H1 (cell line): ENCODE data around the gene MEF2C. TPM values are rescaled to one million over a fixed set of nuclear protein-coding genes. Genes with fewer than 3 reads are reported as not detected.

Source experiments
- CTCF ChIA-PET: fragments of 300-600 bp; sonication (Branson Sonifier 250); formaldehyde crosslinking; loops from one replicate; lab custom pipeline; 2021; ENCODE audit not compliant: partially characterized antibody; lab: Charles Lee
- POLR2A ChIA-PET: fragments of 300-600 bp; sonication (Branson Sonifier 250); formaldehyde crosslinking; loops from one replicate; lab custom pipeline; 2021; ENCODE audit warnings: inconsistent platforms; ENCODE audit not compliant: partially characterized antibody; lab: Charles Lee
- DNase-seq, 2 experiments: peaks; one replicate each; pipeline versions ENCODE4 v3.0.0 to v3.0.0-alpha.2; 2010 to 2022; ENCODE audit warnings: low spot score in 2 of 2, low read depth in 1 of 2, mixed read lengths in 1 of 2
- FAIRE-seq: peaks from 2 replicates; lab custom pipeline; 2011; peaks lifted over from hg19 to GRCh38; lab: Jason Lieb, UNC
- H2AFZ ChIP-seq: 2 replicates; pipeline ENCODE4 v1.8.1; 2012; ENCODE audit warnings: low read length, inconsistent platforms
- H2AK5ac ChIP-seq: 2 replicates; pipeline ENCODE4 v1.6.1; 2013; ENCODE audit warnings: low read depth, low read length
- H2BK120ac ChIP-seq: replicated peaks from 2 replicates; pipeline ENCODE3; 2013; ENCODE audit warnings: low read depth, low read length, inconsistent platforms
- H2BK12ac ChIP-seq: 2 replicates; pipeline ENCODE4 v1.6.1; 2013; ENCODE audit warnings: low read depth, low read length
- H2BK15ac ChIP-seq: 2 replicates; pipeline ENCODE4 v1.6.1; 2013; ENCODE audit warnings: low read length
- H2BK20ac ChIP-seq: 2 replicates; pipeline ENCODE4 v1.6.1; 2013; ENCODE audit warnings: low read length
- H2BK5ac ChIP-seq: 2 replicates; pipeline ENCODE4 v1.6.1; 2013; ENCODE audit warnings: low read depth, low read length
- H3K14ac ChIP-seq: 2 replicates; pipeline ENCODE4 v1.6.1; 2013; ENCODE audit warnings: inconsistent platforms; ENCODE audit not compliant: insufficient read length
- H3K18ac ChIP-seq: 2 replicates; pipeline ENCODE4 v1.6.1; 2013; ENCODE audit warnings: low read length; ENCODE audit errors: extremely low read depth
- H3K23ac ChIP-seq: 2 replicates; pipeline ENCODE4 v1.6.1; 2013; ENCODE audit warnings: inconsistent platforms; ENCODE audit not compliant: insufficient read length
- H3K23me2 ChIP-seq: 2 replicates; pipeline ENCODE4 v1.6.1; 2013; ENCODE audit warnings: low read depth, low read length
- H3K27ac ChIP-seq: 2 replicates; pipeline ENCODE4 v1.6.1; 2011; ENCODE audit warnings: low read depth, low read length, inconsistent platforms
- H3K27me3 ChIP-seq, 4 experiments: replicated peaks in 1 of 4; 1 replicate in 1 of 4; 2 replicates in 3 of 4; pipeline versions ENCODE4 v1.6.1 to v1.8.1; 2011 to 2013; ENCODE audit warnings: low read length in 3 of 4, mild to moderate bottlenecking in 3 of 4, inconsistent platforms in 2 of 4, mixed read lengths in 2 of 4, moderate library complexity in 1 of 4; ENCODE audit not compliant: control insufficient read depth in 3 of 4, insufficient read depth in 3 of 4; ENCODE audit errors: extremely low read depth in 1 of 4
- H3K36me3 ChIP-seq, 4 experiments: 2 replicates each; pipeline versions ENCODE4 v1.6.1 to v1.8.1; 2011 to 2013; ENCODE audit warnings: mild to moderate bottlenecking in 4 of 4, low read length in 3 of 4, moderate library complexity in 2 of 4, control low read depth in 1 of 4, inconsistent platforms in 1 of 4; ENCODE audit not compliant: insufficient read depth in 4 of 4, control insufficient read depth in 2 of 4
- H3K4ac ChIP-seq: replicated peaks from 2 replicates; pipeline ENCODE3; 2013; ENCODE audit warnings: low read length, low read depth, mixed read lengths, inconsistent platforms; ENCODE audit not compliant: insufficient read length
- H3K4me1 ChIP-seq, 4 experiments: replicated peaks in 1 of 4; 1 replicate in 1 of 4; 2 replicates in 3 of 4; pipeline versions ENCODE4 v1.6.1 to v1.8.1; 2011 to 2013; ENCODE audit warnings: low read length in 3 of 4, inconsistent platforms in 2 of 4, mixed read lengths in 1 of 4; ENCODE audit not compliant: insufficient read depth in 4 of 4, control insufficient read depth in 3 of 4
- H3K4me2 ChIP-seq, 2 experiments: 2 replicates each; pipeline versions ENCODE4 v1.6.1 to v1.8.1; 2011 to 2013; ENCODE audit warnings: low read depth in 2 of 2, low read length in 2 of 2, control low read depth in 1 of 2, inconsistent platforms in 1 of 2, mild to moderate bottlenecking in 1 of 2; ENCODE audit not compliant: insufficient read depth in 1 of 2
- H3K4me3 ChIP-seq, 4 experiments: fragments of 200-600, 300-600 bp in 1 of 4; sonication (generic), shearing (Covaris generic), sonication (Bioruptor Twin) in 1 of 4; 2 replicates each; pipeline versions ENCODE4 v1.5.1 to v1.8.1; 2011 to 2016; ENCODE audit warnings: low read length in 4 of 4, low read depth in 3 of 4, control low read depth in 2 of 4, inconsistent platforms in 2 of 4, mild to moderate bottlenecking in 2 of 4, mixed read lengths in 1 of 4, moderate library complexity in 1 of 4; ENCODE audit not compliant: insufficient read depth in 2 of 4; ENCODE audit errors: extremely low read depth in 1 of 4
- H3K56ac ChIP-seq: replicated peaks from 2 replicates; pipeline ENCODE3; 2013; ENCODE audit warnings: low read depth, mild to moderate bottlenecking, mixed read lengths, low read length, inconsistent platforms; ENCODE audit not compliant: insufficient read length
- H3K79me1 ChIP-seq: 2 replicates; pipeline ENCODE4 v1.6.1; 2013; ENCODE audit warnings: low read depth, low read length, control low read depth
- H3K79me2 ChIP-seq, 2 experiments: 2 replicates each; pipeline versions ENCODE4 v1.6.1 to v1.8.1; 2012 to 2013; ENCODE audit warnings: low read length in 2 of 2, mild to moderate bottlenecking in 2 of 2, inconsistent platforms in 1 of 2; ENCODE audit not compliant: insufficient read depth in 2 of 2, control insufficient read depth in 1 of 2
- H3K9ac ChIP-seq, 4 experiments: replicated peaks in 1 of 4; 1 replicate in 1 of 4; 2 replicates in 3 of 4; pipeline versions ENCODE4 v1.6.1 to v1.8.1; 2011 to 2013; ENCODE audit warnings: low read depth in 3 of 4, low read length in 3 of 4, control low read depth in 2 of 4, mild to moderate bottlenecking in 2 of 4, moderate library complexity in 2 of 4, inconsistent platforms in 1 of 4; ENCODE audit errors: extremely low read depth in 1 of 4
- H3K9me3 ChIP-seq, 2 experiments: 2 replicates each; pipeline versions ENCODE4 v1.6.1 to v1.8.1; 2012 to 2013; ENCODE audit warnings: mild to moderate bottlenecking in 2 of 2, moderate library complexity in 2 of 2, control low read depth in 1 of 2, inconsistent platforms in 1 of 2, low read depth in 1 of 2, low read length in 1 of 2, mixed read lengths in 1 of 2; ENCODE audit not compliant: insufficient read depth in 2 of 2
- H4K20me1 ChIP-seq, 2 experiments: replicated peaks in 1 of 2; 2 replicates each; pipeline versions ENCODE3 to v1.8.1; 2011 to 2013; ENCODE audit warnings: inconsistent platforms in 2 of 2, low read length in 2 of 2, mild to moderate bottlenecking in 1 of 2; ENCODE audit not compliant: insufficient read depth in 2 of 2, control insufficient read depth in 1 of 2
- H4K5ac ChIP-seq: 2 replicates; pipeline ENCODE4 v1.6.1; 2013; ENCODE audit warnings: low read length, low read depth, mixed read lengths, inconsistent platforms; ENCODE audit not compliant: insufficient read length
- H4K8ac ChIP-seq: 2 replicates; pipeline ENCODE4 v1.8.0; 2013; ENCODE audit warnings: mild to moderate bottlenecking, moderate library complexity, low read length, inconsistent platforms; ENCODE audit not compliant: insufficient read depth; ENCODE audit errors: extremely low read depth
- H4K91ac ChIP-seq: replicated peaks from 2 replicates; pipeline ENCODE3; 2013; ENCODE audit warnings: low read length, mixed read lengths, inconsistent platforms; ENCODE audit not compliant: insufficient read length
- ATF3 ChIP-seq: IDR thresholded peaks from 2 replicates; pipeline ENCODE4 v1.6.1; 2011; ENCODE audit warnings: low read depth, mild to moderate bottlenecking, low read length; ENCODE audit not compliant: insufficient read depth
- BRCA1 ChIP-seq: IDR thresholded peaks from 2 replicates; pipeline ENCODE4 v1.6.1; 2012; ENCODE audit warnings: low read depth, low read length, improper control_type of control experiment
- CHD1 ChIP-seq: IDR thresholded peaks from 2 replicates; pipeline ENCODE4 v1.6.1; 2012; ENCODE audit warnings: low read depth, low read length, improper control_type of control experiment
- RFX5 ChIP-seq: IDR thresholded peaks from 2 replicates; pipeline ENCODE4 v1.6.1; 2011; ENCODE audit warnings: low read depth, low read length, improper control_type of control experiment, borderline replicate concordance
- SIX5 ChIP-seq: IDR thresholded peaks from 2 replicates; pipeline ENCODE4 v1.6.1; 2011; ENCODE audit warnings: mild to moderate bottlenecking, low read depth, low read length
- TAF7 ChIP-seq: optimal IDR thresholded peaks from 2 replicates; pipeline ENCODE3; 2011; ENCODE audit warnings: low read depth, mild to moderate bottlenecking, inconsistent platforms, low read length, moderate library complexity, borderline replicate concordance
- WGBS, 2 experiments: shearing (Covaris generic) in 1 of 2; methylation state at CpG; one replicate each; pipeline versions ENCODE4 v1.1.6 to v1.1.7; 2013 to 2015; ENCODE audit warnings: low lambda C conversion rate in 2 of 2, mixed read lengths in 2 of 2, inconsistent platforms in 1 of 2, low coverage in 1 of 2, missing lambda C conversion rate in 1 of 2; ENCODE audit not compliant: insufficient replicate concordance in 2 of 2, insufficient coverage in 1 of 2, insufficient read length in 1 of 2; ENCODE audit errors: extremely low coverage in 1 of 2, missing lambda C conversion rate in 1 of 2; 5-methylcytosine and 5-hydroxymethylcytosine counted together
- polyA plus RNA-seq, 7 experiments: library from polyadenylated mRNA; depleted of rRNA in 3 of 7; stranded (reverse) in 5 of 7; unstranded in 2 of 7; fragments of >200 nt in 5 of 7; fragments of 200-250 nt in 2 of 7; gene quantifications; 1 replicate in 5 of 7; 2 replicates in 1 of 7; 4 replicates in 1 of 7; pipeline versions ENCODE4 v1.2.1 to v1.2.3, GENCODE V29; 2011 to 2013; ENCODE audit warnings: missing spikeins in 2 of 7, mixed read lengths in 2 of 7
- total RNA-seq: library from RNA; stranded (reverse); fragmentation: NEBNext Ultra II Directional; extraction: Animal tissue kit (Norgen Biotek cat#: 25700); gene quantifications from 2 replicates; pipeline ENCODE4 v1.2.1, GENCODE V29; 2021

The MEF2C gene
- total and polyA plus RNA-seq, 2 of the 8 experiments (the other 6 are each of a cell fraction or from before 2014, with no cell fraction given) = 0.59 to 0.99 TPM

GRCh38 chr5:88820581-88820980 lies 62.4 kb downstream of the MEF2C start:
- Histone ChIP-seq H3K9ac (no peak overlapping the region), H2BK15ac (no peak overlapping the region), H2BK5ac (no peak overlapping the region), H3K4ac (no peak overlapping the region), H3K18ac (no peak overlapping the region), H4K91ac (no peak overlapping the region), H3K23me2 (no peaks in the 10 kb centered on the region), H4K8ac (no peak overlapping the region), H2AFZ (no peak overlapping the region), H2BK120ac (no peak overlapping the region), H3K27ac (no peak overlapping the region), H4K5ac (no peak overlapping the region), H4K20me1 (no peaks in the 10 kb centered on the region), H3K14ac (no peak overlapping the region), H3K79me1 (no peaks in the 10 kb centered on the region), H3K9me3 (no peaks in the 10 kb centered on the region), H3K56ac (no peak overlapping the region), H3K4me1 (peaks cover 0 to 2% (median under 1%) of the 10 kb centered on the region in 4 experiments; a peak in 5 of 7 replicates), H3K79me2 (no peaks in the 10 kb centered on the region), H3K4me3 (no peak overlapping the region), H3K23ac (no peak overlapping the region), H2AK5ac (no peak overlapping the region), H2BK12ac (no peak overlapping the region), H2BK20ac (no peak overlapping the region), H3K27me3 (peaks cover 0 to 1% (median 0%) of the 10 kb centered on the region in 4 experiments; a peak in 1 of 7 replicates), H3K36me3 (no peaks in the 10 kb centered on the region), H3K4me2 (no peak overlapping the region)
- FAIRE-seq (no peak), DNase-seq (no peak)
- CTCF ChIA-PET = interaction anchor here (5.8 kb wide), 1 partner anchor 9 kb away, joined by 38 read pairs; no protein-coding TSS in a partner anchor
- WGBS, 2 experiments = 93% methylated on average over 2 of the region's 2 CpGs; no CpG with 5 or more reads in 1 of the 2 experiments
- POLR2A ChIA-PET = no interaction called here
- TF ChIP-seq BRCA1 (no peak), ATF3 (no peak), SIX5 (no peak), CHD1 (no peak), TAF7 (no peak), RFX5 (no peak)
